GM21390 (cell line): ENCODE measurements around the gene C10orf71.

Source experiments
- ATAC-seq: cut with Tn5 transposase; IDR thresholded peaks from one replicate; pipeline ENCODE4 v1.9.1; 2021; ENCODE audit not compliant: unreplicated experiment

The C10orf71 gene, protein sequence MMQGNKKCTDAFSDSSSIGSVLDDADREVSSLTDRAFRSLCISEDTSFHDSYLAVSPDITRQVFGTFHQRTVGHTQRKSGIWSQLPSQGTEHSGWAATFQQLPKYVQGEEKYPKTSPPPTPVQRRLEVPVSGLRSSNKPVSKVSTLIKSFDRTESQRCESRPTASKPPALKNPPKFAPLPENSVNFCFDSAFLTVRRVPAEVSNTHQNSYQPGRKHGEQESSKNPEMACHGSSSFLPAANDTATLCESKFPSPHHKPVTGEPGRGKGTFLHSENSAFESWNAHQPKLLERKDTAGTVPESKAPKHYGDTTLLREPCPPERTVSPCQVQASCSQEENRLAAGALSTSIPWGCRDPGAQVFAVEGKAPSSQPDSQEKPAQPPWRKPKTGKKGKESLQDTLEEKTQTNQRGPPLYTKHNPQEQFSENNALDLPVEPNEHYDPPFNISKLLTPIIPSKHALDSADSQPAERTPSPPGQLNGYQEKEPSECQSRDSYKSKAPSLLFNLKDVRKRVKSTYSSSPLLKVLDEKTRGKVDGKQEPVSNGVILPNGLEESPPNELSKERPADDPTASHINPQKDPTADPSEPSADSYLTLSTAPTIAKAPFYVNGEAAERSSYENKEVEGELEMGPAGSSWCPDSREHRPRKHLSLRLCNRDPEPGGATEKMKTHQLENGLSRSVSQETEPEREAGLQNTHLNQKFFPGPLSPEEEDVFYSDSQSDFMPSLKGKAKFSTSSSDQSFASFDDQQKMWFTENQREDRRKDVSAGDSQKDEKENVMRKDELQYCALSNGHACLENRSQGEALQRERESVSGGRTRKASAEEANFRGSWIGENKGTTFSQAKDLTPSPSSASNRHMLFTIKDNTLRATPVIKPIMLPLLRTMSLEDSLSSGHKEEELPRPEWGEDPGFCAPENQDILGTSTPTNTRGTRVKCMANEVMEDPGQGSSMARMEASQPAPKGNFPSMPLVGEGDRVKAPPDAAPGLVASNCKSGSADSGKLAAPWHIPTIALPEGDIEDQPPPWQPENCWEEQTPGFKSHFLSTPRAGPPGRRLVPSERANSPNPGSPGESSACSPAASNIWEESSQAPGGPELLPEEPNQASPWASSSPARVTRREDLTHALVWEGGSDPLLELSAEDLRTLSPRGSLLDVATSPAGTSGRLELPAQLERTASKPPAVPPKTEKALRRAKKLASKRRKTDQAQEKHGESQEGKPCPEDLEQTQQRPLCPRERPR (N-terminal part only)

DNA sequence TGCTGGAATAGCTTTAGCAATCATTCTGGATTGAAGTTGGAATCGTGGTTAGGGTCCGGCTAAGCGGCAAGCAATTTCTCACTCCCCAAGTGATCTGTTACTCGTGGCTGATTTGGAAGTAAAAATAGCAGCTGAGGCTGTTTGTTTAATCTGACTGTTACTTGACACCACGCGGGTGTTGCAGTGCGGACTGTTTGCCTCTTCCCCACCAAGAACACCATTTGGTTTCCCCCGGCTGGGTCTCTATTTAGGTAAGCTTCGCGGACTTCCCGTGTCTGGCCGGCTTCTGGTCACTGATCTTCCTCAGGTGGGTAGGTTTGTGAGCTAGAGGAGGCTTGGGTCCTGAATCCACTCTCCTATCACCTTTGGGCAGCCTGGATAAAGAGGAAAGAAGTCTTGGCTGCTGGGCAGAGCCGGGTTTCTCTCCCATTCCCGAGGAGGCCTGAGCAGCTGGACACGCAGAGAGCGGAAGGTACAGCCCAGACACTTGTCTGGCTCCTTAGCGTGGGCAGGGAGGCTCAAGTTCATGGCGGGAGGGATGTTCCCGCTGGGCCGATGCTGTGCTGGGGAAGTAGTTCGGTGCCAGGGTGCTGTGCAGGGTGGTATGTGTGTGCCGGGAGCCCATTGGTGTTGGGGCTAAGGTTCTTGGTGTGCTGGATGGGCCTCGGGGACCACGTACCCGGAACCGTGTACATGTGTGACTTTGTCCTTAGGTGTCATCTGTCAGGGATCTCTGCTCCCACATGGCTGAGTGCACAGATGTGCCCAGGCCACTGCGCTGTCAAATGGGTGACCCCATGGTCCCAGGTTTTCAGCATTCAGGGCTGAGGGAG lies at the start of gene C10orf71:
TSS of gene C10orf71 (plus strand) at position 188 of the 833 bp plus-strand sequence. CDS start 23,376 bp downstream, outside the sequence.
- ATAC-seq, result no peak

DNA sequence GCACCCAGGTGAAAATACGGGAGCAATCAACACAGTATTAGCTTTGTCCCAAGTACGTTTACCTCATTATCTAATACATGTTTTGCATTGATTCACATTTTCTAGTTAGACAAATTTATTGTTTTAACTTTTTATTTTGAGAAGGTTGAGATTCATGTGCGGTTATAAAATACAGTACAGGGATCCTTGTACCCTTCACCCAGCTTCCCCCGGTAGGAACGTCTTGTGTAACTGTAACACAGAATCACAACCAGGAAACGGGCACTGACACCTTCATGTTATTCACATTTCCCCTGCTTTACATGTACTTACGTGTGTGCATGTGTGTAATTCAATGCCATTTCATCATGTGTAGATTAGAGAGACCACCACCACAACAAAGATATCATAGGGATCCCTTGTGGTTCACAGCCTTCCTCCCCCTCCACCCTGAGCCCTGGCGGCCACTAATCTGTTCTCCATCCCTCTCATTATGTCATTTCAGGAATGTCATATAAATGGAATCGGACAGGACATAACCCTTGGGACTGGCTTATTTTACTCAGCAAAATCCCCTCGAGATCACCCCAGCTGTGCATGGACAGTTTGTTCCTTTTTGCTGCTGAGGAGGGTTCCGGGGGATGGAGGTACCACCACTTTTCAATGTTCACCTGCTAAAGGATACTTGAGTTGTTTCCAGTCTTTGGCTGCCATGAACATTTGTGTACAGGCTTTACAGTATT lies 46.5 kb upstream of the C10orf71 start:
- ATAC-seq, result no peak

DNA sequence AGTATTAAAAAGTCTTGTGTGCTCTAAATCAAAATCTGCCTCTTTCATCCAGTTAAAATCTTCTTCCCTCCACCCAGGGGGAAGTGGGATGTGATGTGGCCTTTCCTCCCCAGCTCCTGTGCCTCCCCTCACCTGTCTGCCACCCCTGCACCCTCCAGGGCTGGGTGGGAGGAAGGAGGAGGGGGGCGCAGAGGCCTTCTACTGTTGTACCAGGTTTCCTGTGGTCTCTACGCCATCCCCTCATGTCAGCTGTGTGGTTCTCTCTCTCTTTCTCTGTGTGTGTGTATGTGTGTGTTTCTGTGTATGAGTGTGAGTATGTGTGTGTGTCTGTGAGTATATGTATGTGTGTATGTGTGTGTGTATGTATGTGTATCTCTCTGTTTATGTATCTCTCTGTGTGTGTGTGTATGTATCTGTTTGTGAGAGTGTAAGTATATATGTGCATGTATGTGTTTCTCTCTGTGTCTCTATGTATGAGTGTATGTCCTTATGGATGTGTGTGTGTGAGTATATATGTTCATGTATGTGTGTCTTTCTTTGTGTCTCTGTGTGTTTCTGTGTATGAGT lies 45.5 kb upstream of the C10orf71 start:
- ATAC-seq, result no peak

DNA sequence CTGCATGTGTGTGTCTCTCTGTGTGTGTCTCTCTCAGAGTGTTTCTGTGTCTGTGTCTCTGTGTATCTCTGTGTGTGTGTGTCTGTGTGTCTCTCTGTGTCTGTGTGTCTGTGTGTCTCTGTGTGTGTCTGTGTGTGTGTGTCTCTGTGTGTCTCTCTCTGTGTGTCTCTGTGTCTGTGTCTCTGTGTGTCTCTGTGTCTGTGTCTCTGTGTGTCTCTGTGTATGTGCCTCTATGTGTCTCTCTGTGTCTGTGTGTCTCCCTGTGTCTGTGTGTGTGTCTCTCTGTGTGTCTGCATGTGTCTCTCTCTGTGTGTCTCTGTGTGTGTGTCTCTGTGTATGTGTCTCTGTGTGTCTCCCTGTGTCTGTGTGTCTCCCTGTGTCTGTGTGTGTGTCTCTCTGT lies 44.8 kb upstream of the C10orf71 start:
- no peak for ATAC-seq

DNA sequence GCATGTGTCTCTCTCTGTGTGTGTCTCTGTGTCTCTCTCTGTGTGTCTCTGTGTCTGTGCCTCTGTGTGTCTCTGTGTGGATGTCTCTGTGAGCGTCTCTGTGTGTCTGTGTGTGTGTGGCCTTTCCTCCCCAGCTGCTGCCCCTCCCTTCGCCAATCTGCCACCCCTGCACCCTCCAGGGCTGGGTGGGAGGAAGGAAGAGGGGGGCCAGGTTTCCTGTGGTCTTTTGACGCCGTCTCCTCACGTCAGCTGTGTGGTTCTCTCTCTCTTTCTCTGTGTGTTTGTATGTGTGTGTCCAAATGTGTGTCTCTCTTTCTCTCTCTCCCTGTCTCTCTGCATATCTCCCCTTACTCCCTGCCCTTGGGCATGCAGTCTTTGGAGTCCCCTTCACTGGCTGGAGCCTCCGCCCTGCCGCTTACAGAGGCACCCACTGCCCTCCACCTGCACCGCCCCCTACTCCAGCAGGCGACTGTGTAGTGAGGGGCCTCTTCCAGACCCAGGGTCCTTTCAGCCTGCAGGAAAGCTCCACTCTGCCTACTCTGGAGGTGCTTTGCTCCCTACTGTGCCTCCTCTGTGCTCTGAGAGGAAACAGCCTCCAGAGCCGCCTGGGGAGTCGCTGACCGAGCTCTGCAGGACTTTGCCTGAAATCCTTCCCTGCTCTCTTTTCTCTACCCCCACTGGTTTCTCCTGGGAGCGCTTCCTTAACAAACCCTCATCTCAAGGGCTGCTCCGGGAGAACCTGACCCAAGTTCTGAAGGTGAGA lies 44.2 kb upstream of the C10orf71 start:
- no peak for ATAC-seq

DNA sequence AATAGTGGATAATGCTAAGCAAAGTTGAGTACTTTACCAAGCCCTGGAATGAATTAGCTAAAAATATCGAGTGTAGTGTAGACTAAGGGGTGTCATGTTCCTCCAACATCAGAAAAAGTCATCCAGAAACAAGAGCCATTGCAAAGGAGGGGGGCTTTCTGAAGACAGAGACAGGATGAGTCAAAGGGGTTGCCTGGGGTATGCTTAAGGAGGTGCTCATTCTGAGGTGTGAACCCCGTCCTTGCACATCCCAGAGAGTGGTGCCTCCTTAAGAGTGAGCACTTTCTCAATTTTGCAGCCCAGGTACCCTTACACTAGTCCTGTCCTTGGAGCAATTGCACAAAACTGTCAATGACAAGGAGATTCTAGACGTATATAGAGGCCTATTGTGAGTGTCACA lies 43.1 kb upstream of the C10orf71 start:
- no peak for ATAC-seq

DNA sequence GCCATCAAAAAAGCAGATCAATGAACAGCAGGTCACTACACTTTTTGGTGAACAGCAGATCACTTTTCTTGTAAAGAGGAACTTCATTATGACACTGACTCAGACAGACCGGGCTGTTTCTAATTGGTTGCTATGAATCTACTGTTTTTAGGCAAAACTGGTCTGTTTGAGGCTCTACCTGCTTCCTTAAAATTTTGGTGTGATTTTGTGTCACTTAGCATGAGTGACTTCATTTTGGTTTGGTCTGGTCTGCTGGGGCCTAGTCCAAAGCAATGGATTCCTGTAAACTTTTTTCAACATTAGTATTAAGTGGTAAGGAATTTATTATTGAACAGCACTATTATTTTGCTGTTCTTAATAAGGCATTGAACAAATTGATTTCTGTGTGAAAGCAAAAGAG lies 41.8 kb upstream of the C10orf71 start:
- no peak for ATAC-seq

DNA sequence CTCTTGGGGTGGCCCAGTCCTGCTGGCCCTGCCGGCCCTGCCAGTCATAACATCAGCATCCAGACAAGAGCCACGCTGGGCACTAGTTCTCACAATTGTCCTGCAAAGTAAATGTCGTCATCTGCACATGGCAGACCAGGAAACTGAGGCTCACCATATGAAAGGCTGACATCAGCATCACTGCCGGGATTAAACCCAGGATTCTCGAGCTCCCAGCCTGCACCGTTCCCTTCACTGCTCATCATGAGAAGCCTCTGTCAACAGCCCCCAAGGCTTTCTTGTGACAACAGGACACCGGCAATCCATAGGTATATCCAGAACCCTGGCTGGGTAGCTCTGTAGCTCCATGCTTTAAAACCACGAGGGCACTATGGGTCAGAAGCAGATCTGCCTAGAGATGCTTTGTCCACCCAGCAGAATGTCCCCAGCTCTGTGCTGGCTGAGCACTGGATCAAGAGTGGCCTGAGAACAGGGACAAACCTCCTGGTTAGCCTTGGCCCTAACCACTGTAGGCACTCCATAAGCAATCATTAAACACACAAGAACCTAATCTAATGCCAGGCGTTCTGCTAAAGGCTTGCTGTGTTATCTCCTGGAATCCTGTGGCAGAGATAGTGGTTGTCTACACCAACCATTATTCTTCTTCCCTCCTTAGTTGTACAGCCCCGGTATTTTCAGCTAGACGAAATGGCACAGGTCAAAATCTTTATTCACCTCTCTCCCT lies 41.2 kb upstream of the C10orf71 start:
- no peak for ATAC-seq

DNA sequence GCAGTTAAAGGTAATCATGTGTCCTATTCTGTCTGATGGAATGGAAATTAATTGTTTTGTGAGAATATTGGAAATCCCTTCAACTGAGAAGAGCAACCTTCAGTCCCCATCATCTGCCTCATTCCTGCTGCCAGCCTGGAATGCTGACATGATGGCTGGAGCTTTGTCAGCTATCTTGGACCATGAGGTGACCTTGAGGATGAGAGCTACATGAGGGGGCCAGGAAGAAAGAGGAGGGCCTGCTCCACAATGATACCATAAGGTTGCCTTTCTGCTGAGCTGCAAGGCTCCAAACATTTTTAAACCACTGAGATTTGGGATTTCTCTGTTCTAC lies 40.7 kb upstream of the C10orf71 start:
- ATAC-seq, result no peak

DNA sequence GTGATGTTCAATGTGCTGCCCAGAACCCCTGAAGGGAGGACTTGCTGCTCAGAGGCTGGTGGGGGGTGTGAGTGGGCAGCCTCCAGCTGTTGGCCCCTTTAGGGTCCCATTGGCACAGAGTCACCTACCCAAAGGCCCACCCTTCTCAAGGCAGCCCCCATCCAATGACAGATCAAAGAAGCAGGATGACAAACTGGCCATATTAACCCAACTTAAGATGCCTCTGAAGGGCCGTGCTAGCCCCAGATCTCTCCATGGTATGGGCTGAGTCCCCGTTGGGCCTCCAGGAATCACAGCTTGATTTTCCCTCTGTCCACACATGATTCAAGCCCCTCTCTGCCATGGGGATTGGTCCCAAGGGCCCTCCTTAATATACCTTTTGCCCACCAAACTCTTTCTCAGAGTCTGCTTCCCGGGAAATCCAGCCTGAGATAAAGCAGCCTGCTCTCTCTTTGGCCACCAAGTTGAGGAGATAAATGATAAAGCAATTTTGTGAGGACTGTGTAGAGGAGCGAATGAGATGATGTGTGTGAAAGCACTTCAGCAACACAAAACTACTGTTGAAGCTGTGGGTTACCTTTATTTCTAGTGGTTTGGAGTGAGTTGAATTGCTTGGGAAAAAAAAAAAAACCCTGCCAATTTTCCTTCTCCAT lies 38.2 kb upstream of the C10orf71 start:
- ATAC-seq, result no peak

DNA sequence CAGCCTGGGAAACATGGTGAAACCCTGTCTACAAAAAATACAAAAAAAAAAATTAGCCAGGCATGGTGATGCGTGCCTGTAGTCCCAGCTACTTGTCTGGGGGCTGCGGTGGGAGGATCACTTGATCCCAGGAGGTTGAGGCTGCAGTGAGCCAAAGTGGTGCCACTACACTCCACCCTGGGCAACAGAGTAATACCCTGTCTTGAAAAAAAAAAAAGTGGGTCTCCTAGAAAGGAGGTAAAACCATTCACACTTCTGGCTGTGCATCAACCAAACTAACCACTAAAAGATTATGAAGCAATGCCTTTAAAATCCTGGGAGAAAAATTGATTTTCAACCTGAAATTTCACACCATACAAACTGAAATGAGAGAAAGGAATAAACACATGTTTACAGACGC lies 35.4 kb upstream of the C10orf71 start:
- no peak for ATAC-seq

DNA sequence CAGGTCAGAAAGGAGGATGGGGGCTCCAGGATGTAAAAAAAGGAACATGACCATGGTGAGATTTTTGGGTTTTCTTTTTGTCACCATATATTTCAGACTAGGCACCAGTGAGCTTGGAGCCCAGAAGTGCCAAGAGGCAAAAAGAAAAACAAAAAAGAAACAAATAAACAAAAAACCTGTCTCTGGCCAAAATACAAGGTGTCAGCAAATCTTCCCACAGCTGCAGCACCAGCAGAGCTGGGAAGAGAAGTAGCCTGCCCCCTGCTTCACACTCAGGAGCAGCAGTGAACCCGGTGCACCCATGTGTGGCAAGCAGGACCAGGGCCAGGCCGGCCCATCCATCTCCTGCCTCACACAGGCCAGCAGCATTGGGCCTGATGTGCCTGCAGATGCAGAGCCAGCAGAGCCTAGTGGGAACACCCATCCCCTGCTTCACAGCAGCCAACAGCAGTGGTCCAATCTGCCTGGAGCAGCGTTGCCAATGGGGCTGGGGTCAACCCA lies 34.7 kb upstream of the C10orf71 start:
- no peak for ATAC-seq

DNA sequence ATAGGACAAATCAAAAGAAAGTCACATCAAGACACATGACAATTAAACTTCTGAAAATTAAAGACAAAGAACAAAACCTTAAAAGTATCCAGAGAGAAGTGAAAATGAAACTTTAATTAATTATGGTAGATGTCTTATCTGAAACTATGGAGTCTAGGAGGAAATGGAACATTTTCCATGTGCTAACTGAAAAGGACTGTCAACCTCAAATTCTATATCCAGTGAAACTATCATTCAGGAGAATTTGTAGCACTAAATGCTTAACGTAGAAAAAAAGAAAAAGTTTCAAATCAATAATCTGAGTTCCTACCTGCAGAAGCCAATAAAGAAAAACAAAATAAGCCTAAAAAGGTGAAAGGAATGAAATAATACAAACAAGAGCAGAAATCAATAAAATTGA lies 33.1 kb upstream of the C10orf71 start:
- ATAC-seq, result no peak

DNA sequence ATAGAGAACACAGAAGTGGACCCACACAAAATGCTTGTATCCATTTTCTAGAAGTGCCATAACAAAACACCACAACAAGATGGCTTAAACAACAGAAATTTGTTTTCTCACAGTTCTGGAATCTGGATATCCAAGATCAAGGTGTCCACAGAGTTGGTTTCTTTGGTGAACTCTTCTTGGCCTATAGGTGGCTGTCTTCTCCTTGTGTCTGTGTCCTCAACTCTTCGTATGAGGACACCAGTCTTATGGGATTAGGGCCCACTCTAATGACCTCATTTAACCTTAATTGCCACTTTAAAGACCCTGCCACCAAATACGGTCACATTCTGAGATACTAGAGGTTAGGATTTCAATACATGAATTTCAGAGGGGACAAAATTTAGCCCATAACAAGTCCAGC lies 30.8 kb upstream of the C10orf71 start:
- ATAC-seq, result no peak

DNA sequence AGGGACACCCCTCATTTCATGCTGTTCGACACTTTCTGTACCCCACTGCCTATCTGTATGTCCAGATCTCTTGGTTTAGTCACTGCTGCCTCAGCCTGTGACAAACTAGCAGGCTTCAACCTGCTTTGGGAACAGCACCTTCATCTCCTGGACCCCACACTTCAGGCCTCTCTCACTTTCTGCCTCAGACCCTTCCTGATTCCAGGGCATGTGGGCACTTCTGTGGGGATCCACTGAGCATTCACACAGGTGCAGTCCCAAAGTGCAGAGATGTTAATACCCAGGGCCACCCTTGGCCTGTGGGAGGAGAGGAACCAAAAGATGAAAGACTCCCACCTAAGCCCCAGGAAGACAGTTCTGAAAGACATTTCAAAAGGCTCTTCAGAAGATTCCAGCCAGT lies 29.4 kb upstream of the C10orf71 start:
- no peak for ATAC-seq

DNA sequence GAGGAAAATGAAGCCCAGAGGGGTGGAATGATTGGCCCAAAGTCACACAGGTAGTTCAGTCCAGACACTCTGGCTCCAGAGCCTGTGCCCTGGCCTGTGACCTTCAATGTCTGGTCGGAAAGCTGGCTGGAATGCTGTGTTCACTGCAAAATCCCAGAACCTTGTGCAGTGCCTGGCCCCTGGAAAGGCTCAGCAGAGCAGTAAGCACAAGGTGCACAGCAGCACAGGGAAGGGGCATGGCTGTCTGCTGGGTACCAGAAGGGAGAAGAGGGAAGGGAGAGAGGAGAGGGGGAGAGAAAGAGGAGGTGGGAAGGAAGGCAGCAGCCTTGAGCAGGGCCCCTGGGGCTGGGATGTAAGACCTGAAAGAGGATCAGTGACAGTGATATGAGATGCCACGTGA lies 28.4 kb upstream of the C10orf71 start:
- ATAC-seq, result no peak

DNA sequence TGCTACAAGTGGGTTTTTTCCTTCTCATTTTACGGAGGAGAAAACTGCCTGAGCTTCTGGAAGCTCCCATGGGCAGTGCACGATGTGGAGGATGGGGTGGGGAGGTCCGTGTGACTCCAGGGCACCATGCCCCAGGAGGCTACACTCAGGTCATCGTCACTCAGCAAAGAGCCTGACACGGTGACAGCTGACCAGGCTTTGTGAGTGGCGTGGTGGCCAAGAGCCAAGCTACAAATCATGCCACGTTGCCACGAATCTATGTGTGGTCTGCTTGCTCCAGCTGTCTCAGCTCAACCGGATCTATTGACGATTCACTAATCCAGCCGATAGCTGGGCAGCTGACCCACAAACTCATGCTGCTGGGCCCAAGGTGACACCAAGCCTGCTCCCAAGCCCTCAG lies 27.6 kb upstream of the C10orf71 start:
- no peak for ATAC-seq
